T-cell (primary cell): ENCODE data around the gene CLEC4G. TPM values are rescaled to one million over a fixed set of nuclear protein-coding genes. Genes with fewer than 3 reads are reported as not detected.
A peak's percentile ranks its signal among the peaks of the same experiment; 100 is the strongest.

Experiments
- ATAC-seq, 4 experiments: fragments of 200-7000 bp in 3 of 4; fragments of 150-1000 bp in 1 of 4; cut with Tn5 transposase; replicated peaks in 1 of 4; 1 replicate in 3 of 4; 2 replicates in 1 of 4; pipeline ENCODE4 v1.10.0; 2021; ENCODE audit warnings: moderate library complexity in 3 of 4, mild to moderate bottlenecking in 2 of 4, moderate number of reproducible peaks in 1 of 4
- CTCF ChIA-PET, 2 donors: fragments of 300-600 bp; sonication (Branson Sonifier 250); formaldehyde crosslinking; loops; one replicate each; lab custom pipeline; 2022; ENCODE audit warnings: antibody characterized with exemption in 2 of 2; lab: Charles Lee
- POLR2A ChIA-PET, 2 donors: fragments of 300-600 bp; sonication (Branson Sonifier 250); formaldehyde crosslinking; loops; one replicate each; lab custom pipeline; 2022; ENCODE audit warnings: antibody characterized with exemption in 2 of 2; lab: Charles Lee
- DNase-seq, 35 experiments: peaks; one replicate each; pipeline versions ENCODE4 v3.0.0 to v3.0.0-alpha.2; 2013 to 2023
- H3K27ac ChIP-seq: one replicate; pipeline ENCODE4 v1.5.1; 2013; ENCODE audit warnings: low read length
- H3K27me3 ChIP-seq, 2 experiments: replicated peaks in 1 of 2; 1 replicate in 1 of 2; 2 replicates in 1 of 2; pipeline versions ENCODE4 v1.6.1 to v1.7.0; 2013; ENCODE audit warnings: low read length in 1 of 2, mixed read lengths in 1 of 2; ENCODE audit not compliant: control insufficient read depth in 2 of 2, insufficient read depth in 2 of 2; ENCODE audit errors: extremely low read depth in 1 of 2
- H3K36me3 ChIP-seq, 2 donors: 1 replicate in 1 of 2; 2 replicates in 1 of 2; pipeline versions ENCODE4 v1.6.1 to v1.7.0; 2013; ENCODE audit warnings: low read length in 1 of 2; ENCODE audit not compliant: control insufficient read depth in 2 of 2, insufficient read depth in 1 of 2; ENCODE audit errors: extremely low read depth in 1 of 2
- H3K4me1 ChIP-seq, 2 experiments: 1 replicate in 1 of 2; 2 replicates in 1 of 2; pipeline versions ENCODE4 v1.6.1 to v1.7.0; 2013; ENCODE audit warnings: low read length in 2 of 2, mixed read lengths in 1 of 2; ENCODE audit not compliant: insufficient read depth in 2 of 2, control insufficient read depth in 1 of 2; ENCODE audit errors: extremely low read depth in 1 of 2
- H3K4me3 ChIP-seq, 2 donors: 1 replicate in 1 of 2; 2 replicates in 1 of 2; pipeline versions ENCODE4 v1.5.1 to v1.7.0; 2013; ENCODE audit warnings: mild to moderate bottlenecking in 2 of 2, low read length in 1 of 2, moderate library complexity in 1 of 2; ENCODE audit not compliant: control insufficient read depth in 1 of 2; ENCODE audit errors: extremely low read depth in 1 of 2
- H3K9me3 ChIP-seq: 2 replicates; pipeline ENCODE4 v1.7.0; 2013
- H3K27ac Mint-ChIP-seq, 2 donors: one replicate each; pipeline ENCODE4 v1.8.0; 2020 to 2021; ENCODE audit warnings: mild to moderate bottlenecking in 2 of 2, mixed read lengths in 2 of 2
- H3K27me3 Mint-ChIP-seq, 2 donors: one replicate each; pipeline ENCODE4 v1.8.0; 2021 to 2022; ENCODE audit warnings: mixed read lengths in 2 of 2
- H3K36me3 Mint-ChIP-seq: one replicate; pipeline ENCODE4 v1.8.0; 2021; ENCODE audit warnings: mixed read lengths
- H3K4me1 Mint-ChIP-seq, 3 donors: one replicate each; pipeline ENCODE4 v1.8.0; 2020 to 2022; ENCODE audit warnings: mixed read lengths in 3 of 3, mild to moderate bottlenecking in 1 of 3
- H3K4me3 Mint-ChIP-seq, 3 donors: one replicate each; pipeline ENCODE4 v1.8.0; 2020 to 2022; ENCODE audit warnings: mild to moderate bottlenecking in 3 of 3, mixed read lengths in 3 of 3, moderate library complexity in 3 of 3
- H3K9me3 Mint-ChIP-seq, 3 donors: one replicate each; pipeline ENCODE4 v1.8.0; 2020 to 2022; ENCODE audit warnings: mixed read lengths in 3 of 3
- WGBS: methylation state at CpG from one replicate; pipeline ENCODE4 v1.1.5; 2013; ENCODE audit warnings: missing lambda C conversion rate; ENCODE audit not compliant: insufficient coverage; 5-methylcytosine and 5-hydroxymethylcytosine counted together
- total RNA-seq, 35 experiments: library from RNA in 6 of 35; stranded (reverse) in 6 of 35; fragments of 120-200 nt in 1 of 35; gene quantifications; one replicate each; pipeline versions ENCODE4 v1.2.1 to v1.2.4 and lab custom pipeline; 2013 to 2026

CLEC4G gene
- total RNA-seq, 5 donors from 2014 or later (not counting 1 experiment from before 2014, with no cell fraction given) = not detected

GRCh38 chr19:7705387-7706187 lies 26.3 kb downstream of the CLEC4G start:
- 1% methylated on average over 15 of the region's 24 CpGs for WGBS
- H3K4me3 Mint-ChIP-seq = peak overlapping the region; percentile 69 to 78 (median 76)
- DNase-seq (peak; percentile 57 to 88 (median 78)), ATAC-seq (peak; percentile 96 to 98 (median 96))
- peak overlapping the region; percentile 96 to 98 for H3K27ac Mint-ChIP-seq
- Histone ChIP-seq H3K4me3 (peak overlapping the region; percentile 30 to 31), H3K4me1 (peaks cover 14 to 50% of the 10 kb centered on the region in 2 experiments), H3K27me3 (peaks cover 0 to 9% of the 10 kb centered on the region in 2 experiments), H3K9me3 (no peaks in the 10 kb centered on the region), H3K27ac (peak overlapping the region; percentile 88), H3K36me3 (no peaks in the 10 kb centered on the region)
- CTCF ChIA-PET = interaction anchor here (0.6 to 0.7 kb wide), 3 partner anchors 25 to 137 kb away, joined by 3 read pairs; partner anchors contain the start of gene TRAPPC5 (in 1 of the 2)
- H3K9me3 Mint-ChIP-seq = no peaks in the 10 kb centered on the region
- no peaks in the 10 kb centered on the region for H3K27me3 Mint-ChIP-seq
- peaks cover 45 to 62% (median 60%) of the 10 kb centered on the region in 3 donors for H3K4me1 Mint-ChIP-seq
- no peaks in the 10 kb centered on the region for H3K36me3 Mint-ChIP-seq
- POLR2A ChIA-PET = interaction anchor here in 1 of 2 donors (0.6 kb wide), 1 partner anchor 19 kb away, joined by 3 read pairs; no protein-coding TSS in a partner anchor

DNA sequence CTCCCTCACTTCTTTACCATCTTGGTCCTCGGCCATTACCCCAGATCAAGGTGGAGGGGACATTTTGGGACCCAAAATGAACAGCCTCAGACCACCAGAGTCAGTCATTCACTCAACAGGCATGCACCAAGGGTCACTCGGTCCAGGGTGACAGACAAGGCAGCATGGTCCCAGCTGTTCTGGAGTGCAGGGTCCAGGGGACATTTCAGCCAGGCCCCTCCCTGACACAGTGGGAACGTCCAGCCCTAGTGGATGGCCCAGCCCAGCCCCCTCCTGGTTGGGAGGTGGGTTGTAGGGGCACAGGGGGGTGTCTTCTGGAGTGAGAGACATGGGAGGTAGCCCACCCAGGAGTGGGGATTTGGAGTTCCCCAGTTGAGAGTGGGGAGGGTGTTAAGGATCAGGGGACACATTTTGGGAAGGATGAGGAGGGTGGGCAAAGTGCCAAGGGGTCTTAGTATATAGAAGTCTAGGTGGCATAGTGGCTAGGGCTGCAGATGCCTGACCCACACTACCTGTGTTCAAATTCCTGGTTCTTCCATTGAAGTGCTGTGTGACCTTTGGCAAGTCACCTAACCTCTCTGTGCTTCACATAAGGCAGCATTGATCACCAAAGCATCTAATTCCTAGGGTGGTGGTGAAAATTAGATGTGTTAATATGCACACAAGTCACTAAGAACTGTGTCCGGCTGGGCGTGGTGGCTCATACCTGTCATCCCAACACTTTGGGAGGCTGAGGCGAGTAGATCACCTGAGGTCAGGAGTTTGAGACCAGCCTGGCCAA lies 27.4 kb downstream of the CLEC4G start:
- Histone ChIP-seq H3K27ac (no peak overlapping the region), H3K4me3 (no peak overlapping the region), H3K27me3 (peaks cover 0 to 9% of the 10 kb centered on the region in 2 experiments), H3K36me3 (no peaks in the 10 kb centered on the region), H3K9me3 (no peaks in the 10 kb centered on the region), H3K4me1 (peaks cover 12 to 46% of the 10 kb centered on the region in 2 experiments)
- no peak for ATAC-seq
- 87% methylated on average over 4 of the region's 6 CpGs for WGBS
- DNase-seq = no peak
- ChIA-PET CTCF (no interaction called here), POLR2A (no interaction called here)
- Mint-ChIP-seq H3K4me1 (peaks cover 46 to 64% (median 61%) of the 10 kb centered on the region in 3 donors), H3K9me3 (no peaks in the 10 kb centered on the region), H3K4me3 (no peak overlapping the region), H3K27ac (peak overlapping the region; percentile 59 to 98), H3K27me3 (peaks cover 0 to 4% of the 10 kb centered on the region in 2 donors), H3K36me3 (no peaks in the 10 kb centered on the region)

- Mint-ChIP-seq H3K9me3 (no peaks in the 10 kb centered on the region), H3K36me3 (no peaks in the 10 kb centered on the region), H3K4me1 (peaks cover 47 to 64% (median 60%) of the 10 kb centered on the region in 3 donors), H3K4me3 (no peak overlapping the region), H3K27me3 (peaks cover 3 to 8% of the 10 kb centered on the region in 2 donors), H3K27ac (peak overlapping the region; percentile 59 to 71)
- Histone ChIP-seq H3K9me3 (no peaks in the 10 kb centered on the region), H3K4me3 (no peak overlapping the region), H3K36me3 (no peaks in the 10 kb centered on the region), H3K4me1 (peaks cover 12 to 46% of the 10 kb centered on the region in 2 experiments), H3K27me3 (peaks cover 0 to 21% of the 10 kb centered on the region in 2 experiments), H3K27ac (no peak overlapping the region)
- ATAC-seq = no peak
- ChIA-PET CTCF (no interaction called here), POLR2A (interaction anchor here in 1 of 2 donors (0.7 kb wide), 1 partner anchor 1603 kb away, joined by 4 read pairs; no protein-coding TSS in a partner anchor)
- no peak for DNase-seq
- 90% methylated on average over 5 of the region's 8 CpGs for WGBS
Observed at GRCh38 chr19:7703332-7703731, 28.6 kb downstream of the CLEC4G start.

DNA sequence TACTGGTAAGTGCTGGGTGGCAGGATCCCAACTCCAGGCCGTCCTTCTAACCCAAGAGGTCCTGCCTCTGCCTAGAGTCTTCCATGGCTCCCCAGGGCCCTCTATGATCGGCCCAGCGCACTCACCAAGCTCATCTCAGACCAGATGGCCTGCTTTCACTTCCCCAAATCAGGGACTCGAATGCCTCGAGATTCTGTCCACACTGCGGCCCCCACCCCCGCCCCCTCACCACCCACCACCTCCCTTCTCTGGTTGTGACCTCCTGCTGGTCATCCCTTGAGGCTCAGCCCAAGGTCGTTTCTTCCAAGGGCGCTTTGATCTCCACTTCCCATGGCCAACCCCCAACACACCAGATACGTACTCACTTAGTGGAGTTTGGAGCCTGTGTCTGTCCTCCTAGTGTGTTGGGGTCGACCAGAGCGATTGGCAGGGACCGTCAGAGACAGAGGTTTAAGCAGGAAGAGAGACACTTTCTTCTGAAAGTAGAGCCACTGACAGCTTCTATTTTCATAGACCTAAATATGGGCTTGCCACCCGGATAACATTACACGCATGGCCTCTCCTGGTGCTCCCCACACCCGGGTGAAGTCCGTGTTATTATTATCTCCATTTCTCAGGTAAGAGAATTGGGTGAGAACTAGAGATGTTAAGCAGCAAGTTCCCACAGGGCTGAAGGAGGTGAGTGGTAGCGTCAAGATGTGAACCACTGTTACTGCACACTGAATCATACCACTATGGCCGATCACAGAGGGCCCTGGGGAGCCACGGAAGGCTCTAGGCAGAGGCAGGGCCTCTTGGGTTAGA lies 30.1 kb downstream of the CLEC4G start, which contains the start of gene FCER2:
TSS of gene FCER2 (minus strand) at position 478 of the 804 bp plus-strand sequence. CDS start 2,371 bp downstream, outside the sequence.
- no peak within 1 kb of the TSS for H3K27ac ChIP-seq
- CTCF ChIA-PET = no interaction called here
- WGBS = 75% methylated on average over 6 of the region's 20 CpGs

DNA sequence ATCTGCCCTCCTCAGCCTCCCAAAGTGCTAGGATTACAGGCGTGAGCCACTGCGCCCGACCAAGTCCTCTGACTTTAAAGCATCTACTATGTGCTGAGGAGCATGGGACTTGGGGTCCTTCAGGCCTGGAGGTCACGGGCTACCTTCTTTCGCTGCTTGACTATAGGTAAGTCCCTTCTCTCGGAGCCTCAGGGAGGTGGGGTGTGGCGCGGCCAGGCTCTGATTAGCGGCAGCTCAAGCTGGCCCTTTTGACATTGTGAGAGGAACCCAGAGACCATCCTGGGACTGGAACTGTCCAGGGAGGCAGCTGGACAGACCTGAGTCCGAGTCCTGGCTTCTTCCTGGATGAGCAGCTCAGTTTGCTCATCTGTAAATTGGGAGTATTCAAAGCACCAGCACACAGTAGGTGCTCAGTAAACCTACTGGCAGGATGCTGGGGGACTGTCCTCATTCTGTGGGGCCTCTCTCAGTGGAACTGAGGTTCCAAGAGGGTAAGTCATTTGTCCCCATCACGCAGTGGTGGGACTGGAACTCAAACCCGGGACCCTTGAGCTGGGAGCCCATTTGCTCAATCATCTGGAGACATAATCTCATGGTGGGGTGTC lies 30.8 kb downstream of the CLEC4G start:
- H3K9me3 Mint-ChIP-seq = no peaks in the 10 kb centered on the region
- H3K27ac Mint-ChIP-seq = no peak overlapping the region
- H3K27me3 Mint-ChIP-seq = peaks cover 3 to 13% of the 10 kb centered on the region in 2 donors
- H3K36me3 ChIP-seq = no peaks in the 10 kb centered on the region
- no peak overlapping the region for H3K4me3 ChIP-seq
- peaks cover 0 to 33% of the 10 kb centered on the region in 2 experiments for H3K27me3 ChIP-seq
- H3K4me1 ChIP-seq = peaks cover 4 to 24% of the 10 kb centered on the region in 2 experiments
- DNase-seq (no peak), ATAC-seq (no peak)
- H3K4me3 Mint-ChIP-seq = no peak overlapping the region
- no peak overlapping the region for H3K27ac ChIP-seq
- no peaks in the 10 kb centered on the region for H3K36me3 Mint-ChIP-seq
- POLR2A ChIA-PET = no interaction called here
- peaks cover 34 to 51% (median 47%) of the 10 kb centered on the region in 3 donors for H3K4me1 Mint-ChIP-seq
- 96% methylated on average over 11 of the region's 12 CpGs for WGBS
- CTCF ChIA-PET = no interaction called here
- H3K9me3 ChIP-seq = no peaks in the 10 kb centered on the region

More for the DNA sequence above, 30.1 kb downstream of the CLEC4G start, which contains the start of gene FCER2:
- Histone ChIP-seq H3K4me1 (peaks cover 11 to 31% of the 10 kb centered on the region in 2 experiments), H3K9me3 (no peaks in the 10 kb centered on the region), H3K4me3 (no peak within 1 kb of the TSS), H3K27me3 (peaks cover 0 to 27% of the 10 kb centered on the region in 2 experiments), H3K36me3 (no peaks in the 10 kb centered on the region)
- Mint-ChIP-seq H3K9me3 (no peaks in the 10 kb centered on the region), H3K36me3 (no peaks in the 10 kb centered on the region), H3K4me1 (peaks cover 41 to 58% (median 51%) of the 10 kb centered on the region in 3 donors), H3K4me3 (no peak within 1 kb of the TSS), H3K27ac (peak within 1 kb of the TSS; percentile 8 to 45), H3K27me3 (peaks cover 3 to 10% of the 10 kb centered on the region in 2 donors)
- ATAC-seq (no peak), DNase-seq (no peak)
- POLR2A ChIA-PET = no interaction called here
